ENCODE results near the gene PTGDS. TPM values are rescaled to one million over a fixed set of nuclear protein-coding genes. Genes with fewer than 3 reads are reported as not detected.

Gene PTGDS
- total and polyA plus RNA-seq, 9 of the 15 experiments (the other 6 are each of a cell fraction or from before 2014, with no cell fraction given) = 0.46 to 7.1 (median 2.0) TPM

DNA sequence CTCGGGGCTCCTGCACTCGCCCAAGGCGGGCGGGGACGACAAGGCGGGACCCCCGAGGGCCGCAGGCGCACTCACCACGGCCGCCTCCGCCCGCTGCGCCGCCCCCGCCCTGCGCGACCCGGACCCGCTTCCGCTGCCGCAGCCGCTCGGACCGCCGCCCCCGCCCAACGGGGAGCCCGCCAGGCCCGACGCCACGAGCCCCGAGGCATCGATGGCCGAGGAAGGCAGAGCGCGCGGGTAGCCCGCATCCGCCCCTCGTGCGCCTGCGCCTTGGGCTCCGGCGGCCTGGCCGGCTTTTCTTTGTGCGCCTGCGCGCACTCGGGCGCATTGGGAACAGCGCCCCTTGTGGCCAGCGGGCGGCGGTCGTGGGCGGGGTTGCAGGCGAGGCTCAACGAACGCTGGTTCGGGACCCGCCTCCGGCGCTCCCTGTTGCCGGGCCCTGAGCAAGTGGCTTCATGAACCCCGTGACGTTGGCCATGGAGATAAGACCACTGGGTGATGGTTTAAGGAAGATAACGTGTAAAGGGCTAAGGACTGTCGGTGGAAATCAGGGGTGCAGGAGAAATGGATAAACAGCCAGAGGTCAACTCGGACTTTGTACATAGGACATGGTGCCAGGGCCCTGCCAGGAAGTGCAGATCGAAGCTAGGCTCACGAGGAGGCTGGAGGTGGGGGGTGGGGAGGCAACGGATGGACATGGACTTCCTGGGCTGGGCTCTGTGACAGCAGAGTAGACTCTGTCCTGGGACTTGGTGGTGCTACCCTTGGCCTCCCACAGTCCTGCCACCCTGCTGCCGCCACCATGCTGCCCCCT is 32.6 kb upstream of the PTGDS start, which contains the start of the genes C8G and FBXW5 (continued):
- peak; percentile 72; the same call in 1 of the 2 replicates for TF ChIP-seq FOXJ2 (tag; IDR thresholded peaks at IDR 0.05)
- TF ChIP-seq, protein P1, sequence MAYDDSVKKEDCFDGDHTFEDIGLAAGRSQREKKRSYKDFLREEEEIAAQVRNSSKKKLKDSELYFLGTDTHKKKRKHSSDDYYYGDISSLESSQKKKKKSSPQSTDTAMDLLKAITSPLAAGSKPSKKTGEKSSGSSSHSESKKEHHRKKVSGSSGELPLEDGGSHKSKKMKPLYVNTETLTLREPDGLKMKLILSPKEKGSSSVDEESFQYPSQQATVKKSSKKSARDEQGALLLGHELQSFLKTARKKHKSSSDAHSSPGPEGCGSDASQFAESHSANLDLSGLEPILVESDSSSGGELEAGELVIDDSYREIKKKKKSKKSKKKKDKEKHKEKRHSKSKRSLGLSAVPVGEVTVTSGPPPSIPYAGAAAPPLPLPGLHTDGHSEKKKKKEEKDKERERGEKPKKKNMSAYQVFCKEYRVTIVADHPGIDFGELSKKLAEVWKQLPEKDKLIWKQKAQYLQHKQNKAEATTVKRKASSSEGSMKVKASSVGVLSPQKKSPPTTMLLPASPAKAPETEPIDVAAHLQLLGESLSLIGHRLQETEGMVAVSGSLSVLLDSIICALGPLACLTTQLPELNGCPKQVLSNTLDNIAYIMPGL (CRISPR knock-in tag; IDR thresholded peaks at IDR 0.05) = peak; percentile 12; the same call in 1 of the 2 replicates
- TF ChIP-seq MTA1 (IDR thresholded peaks at IDR 0.05; ENCODE audit: borderline replicate concordance) = peak; percentile 50; the same call in 1 of the 2 replicates
- no peak for TF ChIP-seq WHSC1 (IDR thresholded peaks at IDR 0.05; ENCODE audit: low read length)
- TF ChIP-seq ZNF384 (IDR thresholded peaks at IDR 0.05; ENCODE audit: low read depth, low read length) = no peak
- peak; percentile 16 for TF ChIP-seq NEUROD1 (IDR thresholded peaks at IDR 0.05; ENCODE audit: borderline replicate concordance, low read depth, low read length, partially characterized antibody)
- TF ChIP-seq CTBP1 (IDR thresholded peaks at IDR 0.05; ENCODE audit: borderline replicate concordance) = peak; percentile 87
- TF ChIP-seq YBX1 (IDR thresholded peaks at IDR 0.05) = no peak
- TF ChIP-seq, protein P2, sequence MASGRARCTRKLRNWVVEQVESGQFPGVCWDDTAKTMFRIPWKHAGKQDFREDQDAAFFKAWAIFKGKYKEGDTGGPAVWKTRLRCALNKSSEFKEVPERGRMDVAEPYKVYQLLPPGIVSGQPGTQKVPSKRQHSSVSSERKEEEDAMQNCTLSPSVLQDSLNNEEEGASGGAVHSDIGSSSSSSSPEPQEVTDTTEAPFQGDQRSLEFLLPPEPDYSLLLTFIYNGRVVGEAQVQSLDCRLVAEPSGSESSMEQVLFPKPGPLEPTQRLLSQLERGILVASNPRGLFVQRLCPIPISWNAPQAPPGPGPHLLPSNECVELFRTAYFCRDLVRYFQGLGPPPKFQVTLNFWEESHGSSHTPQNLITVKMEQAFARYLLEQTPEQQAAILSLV (tag; IDR thresholded peaks at IDR 0.05) = no peak
- 0 out of 2 replicates have a peak, but pooled peaks have one; percentile 5 for TF ChIP-seq TAL1 (IDR thresholded peaks at IDR 0.05)
- TF ChIP-seq, protein P3, sequence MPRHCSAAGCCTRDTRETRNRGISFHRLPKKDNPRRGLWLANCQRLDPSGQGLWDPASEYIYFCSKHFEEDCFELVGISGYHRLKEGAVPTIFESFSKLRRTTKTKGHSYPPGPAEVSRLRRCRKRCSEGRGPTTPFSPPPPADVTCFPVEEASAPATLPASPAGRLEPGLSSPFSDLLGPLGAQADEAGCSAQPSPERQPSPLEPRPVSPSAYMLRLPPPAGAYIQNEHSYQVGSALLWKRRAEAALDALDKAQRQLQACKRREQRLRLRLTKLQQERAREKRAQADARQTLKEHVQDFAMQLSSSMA (CRISPR knock-in tag; IDR thresholded peaks at IDR 0.05) = no peak
- TF ChIP-seq SNIP1 (IDR thresholded peaks at IDR 0.05; ENCODE audit: low read depth) = no peak; the same call in 1 of the 2 replicates
- TF ChIP-seq, protein P4, sequence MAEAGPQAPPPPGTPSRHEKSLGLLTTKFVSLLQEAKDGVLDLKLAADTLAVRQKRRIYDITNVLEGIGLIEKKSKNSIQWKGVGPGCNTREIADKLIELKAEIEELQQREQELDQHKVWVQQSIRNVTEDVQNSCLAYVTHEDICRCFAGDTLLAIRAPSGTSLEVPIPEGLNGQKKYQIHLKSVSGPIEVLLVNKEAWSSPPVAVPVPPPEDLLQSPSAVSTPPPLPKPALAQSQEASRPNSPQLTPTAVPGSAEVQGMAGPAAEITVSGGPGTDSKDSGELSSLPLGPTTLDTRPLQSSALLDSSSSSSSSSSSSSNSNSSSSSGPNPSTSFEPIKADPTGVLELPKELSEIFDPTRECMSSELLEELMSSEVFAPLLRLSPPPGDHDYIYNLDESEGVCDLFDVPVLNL (CRISPR knock-in tag; IDR thresholded peaks at IDR 0.05; ENCODE audit: low read depth) = no peak
- 0 out of 2 replicates have a peak, but pooled peaks have one; percentile 28 for TF ChIP-seq FOXP1 (CRISPR knock-in tag; IDR thresholded peaks at IDR 0.05)
- no peak for TF ChIP-seq POLR2H (tag; IDR thresholded peaks at IDR 0.05; ENCODE audit: low read depth)
- peak; percentile 52; the same call in 1 of the 2 replicates for TF ChIP-seq EHMT2 (IDR thresholded peaks at IDR 0.05)
- TF ChIP-seq KAT8 (IDR thresholded peaks at IDR 0.05; ENCODE audit: low read depth) = no peak
- TF ChIP-seq GATA2 (CRISPR knock-in tag; IDR thresholded peaks at IDR 0.05) = no peak
- TF ChIP-seq HNRNPUL1 (IDR thresholded peaks at IDR 0.05; ENCODE audit: low read length) = no peak
- TF ChIP-seq ERF (CRISPR knock-in tag; IDR thresholded peaks at IDR 0.05) = peak; percentile 52; the same call in 1 of the 2 replicates
- TF ChIP-seq RFX1 (IDR thresholded peaks at IDR 0.05) = no peak
- TF ChIP-seq PHF20 (IDR thresholded peaks at IDR 0.05; ENCODE audit: partially characterized antibody) = peak; percentile 57
- TF ChIP-seq THRAP3 (IDR thresholded peaks at IDR 0.05; ENCODE audit: borderline replicate concordance) = no peak
- no peak; the same call in 1 of the 2 replicates for TF ChIP-seq GATAD2B (IDR thresholded peaks at IDR 0.05; ENCODE audit: borderline replicate concordance)
